Neural crest cell (in vitro differentiated cells): ENCODE results near the gene GRID2IP. TPM values are rescaled to one million over a fixed set of nuclear protein-coding genes. Genes with fewer than 3 reads are reported as not detected.
A peak's percentile ranks its signal among the peaks of the same experiment; 100 is the strongest.

Source experiments
- DNase-seq: peaks from one replicate; pipeline ENCODE4 v3.0.0; 2021; ENCODE audit warnings: low read depth, mixed read lengths, low spot score
- H3K27ac Mint-ChIP-seq: one replicate; pipeline ENCODE4 v1.8.0; 2021; ENCODE audit warnings: mild to moderate bottlenecking, mixed read lengths; ENCODE audit not compliant: unreplicated experiment
- H3K27me3 Mint-ChIP-seq: 2 replicates; pipeline ENCODE4 v1.8.0; 2021; ENCODE audit warnings: low read depth, mild to moderate bottlenecking, mixed read lengths
- H3K36me3 Mint-ChIP-seq: 2 replicates; pipeline ENCODE4 v1.8.0; 2021; ENCODE audit warnings: low read depth, mild to moderate bottlenecking, mixed read lengths
- H3K4me1 Mint-ChIP-seq: 2 replicates; pipeline ENCODE4 v1.8.0; 2021; ENCODE audit warnings: mixed read lengths
- H3K4me3 Mint-ChIP-seq: one replicate; pipeline ENCODE4 v1.8.0; 2021; ENCODE audit warnings: mild to moderate bottlenecking, mixed read lengths
- H3K9me3 Mint-ChIP-seq: 2 replicates; pipeline ENCODE4 v1.8.0; 2021; ENCODE audit warnings: mixed read lengths
- total RNA-seq: library from RNA; stranded (reverse); gene quantifications from 2 replicates; pipeline ENCODE4 v1.2.1, GENCODE V29; 2021
- TF ChIP-seq, protein P1 (sequence below): fragments of 200-600 bp; sonication (generic); conservative IDR thresholded peaks from 2 replicates; pipeline ENCODE4 v1.5.0; 2021; ENCODE audit warnings: antibody characterized with exemption, mild to moderate bottlenecking

Gene GRID2IP
- total RNA-seq, 1 donor from 2014 or later, result 0.54 TPM

DNA sequence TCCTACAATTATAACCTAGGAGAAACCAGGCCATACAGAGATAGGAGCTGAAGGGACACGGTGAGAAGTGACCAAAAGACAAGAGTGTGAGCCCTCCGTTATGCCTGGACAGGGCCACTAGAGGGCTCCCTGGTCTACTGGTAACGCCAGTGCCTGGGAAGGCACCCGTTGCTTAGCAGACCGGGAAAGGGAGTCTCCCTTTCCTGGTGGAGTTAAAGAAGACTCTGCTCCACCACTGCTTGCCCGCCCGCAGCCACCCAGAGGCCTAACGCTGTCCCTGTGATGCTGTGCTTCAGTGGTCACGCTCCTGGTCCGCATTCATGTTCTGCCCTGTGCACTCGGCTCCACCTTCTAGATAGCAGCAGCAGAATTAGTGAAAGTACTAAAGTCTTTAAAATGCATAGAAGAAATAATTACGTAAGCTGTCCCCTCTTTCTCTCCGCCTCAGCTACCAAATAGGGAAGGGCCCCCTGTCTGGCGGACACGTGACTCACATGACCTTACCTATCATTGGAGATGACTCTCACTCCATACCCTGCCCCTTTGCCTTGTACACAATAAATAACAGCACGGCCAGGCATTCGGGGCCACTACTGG is 34.8 kb downstream of the GRID2IP start:
- no peak overlapping the region for H3K27ac Mint-ChIP-seq
- peak; percentile 80 for DNase-seq
- no peaks in the 10 kb centered on the region for H3K9me3 Mint-ChIP-seq
- TF ChIP-seq, protein P1, sequence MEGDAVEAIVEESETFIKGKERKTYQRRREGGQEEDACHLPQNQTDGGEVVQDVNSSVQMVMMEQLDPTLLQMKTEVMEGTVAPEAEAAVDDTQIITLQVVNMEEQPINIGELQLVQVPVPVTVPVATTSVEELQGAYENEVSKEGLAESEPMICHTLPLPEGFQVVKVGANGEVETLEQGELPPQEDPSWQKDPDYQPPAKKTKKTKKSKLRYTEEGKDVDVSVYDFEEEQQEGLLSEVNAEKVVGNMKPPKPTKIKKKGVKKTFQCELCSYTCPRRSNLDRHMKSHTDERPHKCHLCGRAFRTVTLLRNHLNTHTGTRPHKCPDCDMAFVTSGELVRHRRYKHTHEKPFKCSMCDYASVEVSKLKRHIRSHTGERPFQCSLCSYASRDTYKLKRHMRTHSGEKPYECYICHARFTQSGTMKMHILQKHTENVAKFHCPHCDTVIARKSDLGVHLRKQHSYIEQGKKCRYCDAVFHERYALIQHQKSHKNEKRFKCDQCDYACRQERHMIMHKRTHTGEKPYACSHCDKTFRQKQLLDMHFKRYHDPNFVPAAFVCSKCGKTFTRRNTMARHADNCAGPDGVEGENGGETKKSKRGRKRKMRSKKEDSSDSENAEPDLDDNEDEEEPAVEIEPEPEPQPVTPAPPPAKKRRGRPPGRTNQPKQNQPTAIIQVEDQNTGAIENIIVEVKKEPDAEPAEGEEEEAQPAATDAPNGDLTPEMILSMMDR, result peak; percentile 84
- peaks cover under 1% of the 10 kb centered on the region for H3K27me3 Mint-ChIP-seq
- H3K4me1 Mint-ChIP-seq, result peaks cover 5% of the 10 kb centered on the region
- no peaks in the 10 kb centered on the region for H3K36me3 Mint-ChIP-seq
- H3K4me3 Mint-ChIP-seq, result no peak overlapping the region

DNA sequence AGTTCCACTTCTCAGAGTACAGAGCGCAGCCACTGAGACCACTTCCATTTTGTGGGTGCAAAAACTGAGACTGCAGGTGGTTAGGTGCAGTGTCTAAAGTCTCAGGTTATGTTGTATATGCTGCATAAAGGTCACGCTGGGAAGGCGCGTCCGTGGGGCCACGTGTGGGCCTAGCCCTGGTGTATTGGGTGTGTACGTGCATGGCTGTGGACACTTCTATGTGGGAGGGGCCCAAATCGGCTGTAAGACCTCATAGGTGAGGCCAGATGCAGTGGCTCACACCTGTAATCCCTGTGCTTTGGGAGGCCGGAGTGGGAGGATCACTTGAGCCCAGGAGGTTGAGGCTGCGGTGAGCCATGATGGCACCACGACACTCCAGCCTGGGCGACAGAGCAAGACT is 37.7 kb downstream of the GRID2IP start:
- no peak for DNase-seq
- no peak overlapping the region for H3K4me3 Mint-ChIP-seq
- no peaks in the 10 kb centered on the region for H3K27me3 Mint-ChIP-seq
- no peaks in the 10 kb centered on the region for H3K9me3 Mint-ChIP-seq
- TF ChIP-seq, protein P1, result no peak
- H3K4me1 Mint-ChIP-seq, result peaks cover 5% of the 10 kb centered on the region
- no peaks in the 10 kb centered on the region for H3K36me3 Mint-ChIP-seq
- H3K27ac Mint-ChIP-seq, result no peak overlapping the region

DNA sequence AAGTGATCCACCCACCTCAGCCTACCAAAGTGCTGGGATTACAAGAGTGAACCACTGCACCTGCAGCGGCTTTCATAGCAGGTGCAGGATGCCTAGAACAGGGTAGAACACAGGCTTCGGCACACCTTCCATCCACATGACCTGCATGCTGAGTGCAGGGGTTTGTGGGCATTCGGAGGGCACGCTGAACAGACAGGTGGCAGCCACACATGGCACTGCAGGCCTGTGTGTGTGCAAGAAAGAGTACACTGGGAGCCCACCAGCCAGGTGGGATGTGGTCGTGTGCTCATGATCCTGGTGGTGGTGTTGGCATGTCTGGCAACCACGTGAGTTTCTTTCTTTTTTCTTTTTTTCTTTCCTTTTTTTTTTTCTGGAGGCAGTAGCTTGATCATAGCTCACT is 38.4 kb downstream of the GRID2IP start:
- TF ChIP-seq, protein P1, result no peak
- no peaks in the 10 kb centered on the region for H3K9me3 Mint-ChIP-seq
- no peak for DNase-seq

DNA sequence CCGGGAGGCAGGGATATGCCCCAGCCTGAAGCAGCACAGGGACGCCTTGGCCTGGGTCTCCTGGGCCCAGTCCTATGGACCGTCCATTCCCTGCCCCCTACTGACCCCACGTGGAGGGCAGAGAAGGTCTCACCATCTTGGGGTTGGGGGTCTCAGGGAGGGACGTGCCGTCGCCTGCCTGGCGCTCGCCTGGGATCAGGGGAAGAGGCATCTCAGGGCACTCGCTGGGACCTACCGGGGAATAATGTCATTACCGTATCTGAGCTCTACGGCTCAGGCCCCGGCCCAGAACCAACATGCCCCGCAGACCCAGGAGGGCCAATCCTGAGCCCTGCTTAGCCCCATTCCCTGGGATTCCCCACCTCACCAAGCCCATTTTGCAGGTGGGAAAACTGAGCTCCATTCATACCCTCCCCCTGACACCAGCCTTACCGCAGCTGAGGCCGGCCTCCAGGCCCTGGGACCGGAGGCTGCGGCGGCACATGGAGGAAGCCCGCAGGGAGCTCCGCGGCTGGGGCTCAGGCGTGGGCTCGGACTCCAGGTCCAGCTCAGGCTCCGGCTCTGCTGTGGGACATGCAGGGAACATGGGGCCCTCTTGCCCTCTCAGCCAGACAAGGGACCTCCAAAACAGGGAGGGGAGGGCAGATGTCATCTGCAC is 40.7 kb downstream of the GRID2IP start:
- TF ChIP-seq, protein P1, result no peak
- Mint-ChIP-seq H3K9me3 (no peaks in the 10 kb centered on the region), H3K36me3 (no peaks in the 10 kb centered on the region), H3K27ac (no peak overlapping the region), H3K4me1 (no peaks in the 10 kb centered on the region), H3K4me3 (no peak overlapping the region), H3K27me3 (peaks cover 19% of the 10 kb centered on the region)
- no peak for DNase-seq

More for the DNA sequence above, 38.4 kb downstream of the GRID2IP start:
- Mint-ChIP-seq H3K4me1 (peaks cover 5% of the 10 kb centered on the region), H3K27me3 (no peaks in the 10 kb centered on the region), H3K36me3 (no peaks in the 10 kb centered on the region), H3K4me3 (no peak overlapping the region), H3K27ac (no peak overlapping the region)

DNA sequence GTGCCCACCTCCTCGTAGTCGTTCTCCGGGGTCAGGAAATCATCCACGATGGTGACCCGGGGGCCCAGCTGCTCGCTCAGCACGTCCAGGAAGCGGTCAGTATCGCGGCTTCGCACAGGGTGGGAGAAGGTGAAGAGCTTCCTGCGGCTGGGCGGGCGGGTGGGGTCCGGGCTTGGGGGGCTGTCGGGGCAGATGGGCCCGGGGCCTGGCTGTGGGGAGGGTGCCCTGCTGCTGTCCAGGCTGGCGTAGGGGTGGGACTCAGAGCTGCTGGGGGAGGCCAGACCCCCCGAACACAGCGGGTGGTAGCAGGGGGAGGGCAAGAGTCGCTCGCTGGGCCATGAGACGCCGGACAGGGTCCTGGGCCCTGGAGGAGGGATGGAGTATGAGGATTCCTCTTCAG is 42.3 kb downstream of the GRID2IP start:
- Mint-ChIP-seq H3K9me3 (no peaks in the 10 kb centered on the region), H3K27ac (no peak overlapping the region), H3K27me3 (peaks cover 35% of the 10 kb centered on the region), H3K4me3 (no peak overlapping the region), H3K4me1 (no peaks in the 10 kb centered on the region), H3K36me3 (no peaks in the 10 kb centered on the region)
- DNase-seq, result no peak
- TF ChIP-seq, protein P1, result no peak
